GM12873 (cell line): ENCODE data around the gene GLRX2.
A peak's percentile ranks its signal among the peaks of the same experiment; 100 is the strongest.

Experiments
- TF ChIP-seq, protein P1 (sequence below): IDR thresholded peaks from 2 replicates; pipeline ENCODE4 v1.5.1; 2012; ENCODE audit warnings: low read depth, mild to moderate bottlenecking, moderate library complexity, low read length, control low read depth; ENCODE audit not compliant: insufficient read depth; ENCODE audit errors: missing control alignments

The GLRX2 gene

GRCh38 chr1:193070386-193070753, 34.8 kb downstream of the GLRX2 start:
- TF ChIP-seq, protein P1, sequence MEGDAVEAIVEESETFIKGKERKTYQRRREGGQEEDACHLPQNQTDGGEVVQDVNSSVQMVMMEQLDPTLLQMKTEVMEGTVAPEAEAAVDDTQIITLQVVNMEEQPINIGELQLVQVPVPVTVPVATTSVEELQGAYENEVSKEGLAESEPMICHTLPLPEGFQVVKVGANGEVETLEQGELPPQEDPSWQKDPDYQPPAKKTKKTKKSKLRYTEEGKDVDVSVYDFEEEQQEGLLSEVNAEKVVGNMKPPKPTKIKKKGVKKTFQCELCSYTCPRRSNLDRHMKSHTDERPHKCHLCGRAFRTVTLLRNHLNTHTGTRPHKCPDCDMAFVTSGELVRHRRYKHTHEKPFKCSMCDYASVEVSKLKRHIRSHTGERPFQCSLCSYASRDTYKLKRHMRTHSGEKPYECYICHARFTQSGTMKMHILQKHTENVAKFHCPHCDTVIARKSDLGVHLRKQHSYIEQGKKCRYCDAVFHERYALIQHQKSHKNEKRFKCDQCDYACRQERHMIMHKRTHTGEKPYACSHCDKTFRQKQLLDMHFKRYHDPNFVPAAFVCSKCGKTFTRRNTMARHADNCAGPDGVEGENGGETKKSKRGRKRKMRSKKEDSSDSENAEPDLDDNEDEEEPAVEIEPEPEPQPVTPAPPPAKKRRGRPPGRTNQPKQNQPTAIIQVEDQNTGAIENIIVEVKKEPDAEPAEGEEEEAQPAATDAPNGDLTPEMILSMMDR = no peak

DNA sequence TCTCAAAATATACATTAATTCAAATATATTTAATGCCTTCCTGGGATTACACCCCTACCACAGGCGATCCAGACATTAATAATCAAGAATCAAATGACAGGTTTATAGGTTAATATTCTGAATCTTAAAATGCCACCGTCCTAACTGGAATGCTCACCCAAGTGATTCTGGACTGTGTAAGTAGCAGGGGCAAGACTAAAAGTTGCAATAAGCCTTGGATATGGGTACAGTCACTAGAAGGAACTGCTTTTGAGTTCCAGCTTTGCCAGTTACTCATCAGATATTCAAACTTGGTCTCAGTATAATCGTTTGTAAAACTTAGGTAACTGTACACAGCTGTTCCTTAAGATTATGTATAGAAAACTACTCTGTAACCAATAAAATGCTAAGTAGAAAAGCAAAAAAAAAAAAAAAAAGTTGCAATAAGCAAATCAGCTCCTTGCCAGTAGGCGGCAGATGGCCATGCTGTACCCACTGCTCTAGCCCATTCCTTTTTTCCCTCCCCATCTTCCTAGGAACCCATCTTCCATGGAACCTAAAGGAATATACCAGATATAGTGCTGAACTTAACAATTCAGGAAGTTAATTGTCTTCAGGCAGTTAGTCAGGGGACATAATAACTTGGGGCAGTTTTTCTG, 35.3 kb downstream of the GLRX2 start:
- TF ChIP-seq, protein P1 = peak; percentile 51

- TF ChIP-seq, protein P1 = no peak
These were observed 37.2 kb downstream of the GLRX2 start for GRCh38 chr1:193068013-193068412.

GRCh38 chr1:193066606-193067005, 38.6 kb downstream of the GLRX2 start:
- TF ChIP-seq, protein P1 = no peak

DNA sequence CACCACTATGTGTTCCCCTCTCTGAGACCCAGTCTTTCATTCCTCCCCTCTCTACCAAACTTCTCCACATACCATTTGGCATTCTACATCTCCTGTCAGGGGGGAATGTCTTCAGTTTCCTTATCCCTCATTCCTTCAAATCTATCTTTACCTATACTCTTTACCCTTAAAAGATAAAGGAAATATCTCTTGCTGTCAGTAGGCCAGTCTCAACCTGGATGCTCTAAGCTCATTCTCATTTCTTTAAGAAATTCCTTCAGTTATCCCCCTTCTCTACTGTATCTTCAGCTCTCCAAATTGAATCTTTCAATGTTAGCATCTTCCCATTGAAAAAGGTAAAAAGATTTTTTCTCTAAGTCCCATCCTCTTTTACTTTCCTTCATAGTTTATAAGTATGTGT, 39.3 kb downstream of the GLRX2 start:
- TF ChIP-seq, protein P1 = no peak

GRCh38 chr1:193062698-193063463, 42.3 kb downstream of the GLRX2 start:
- TF ChIP-seq, protein P1 = no peak

DNA sequence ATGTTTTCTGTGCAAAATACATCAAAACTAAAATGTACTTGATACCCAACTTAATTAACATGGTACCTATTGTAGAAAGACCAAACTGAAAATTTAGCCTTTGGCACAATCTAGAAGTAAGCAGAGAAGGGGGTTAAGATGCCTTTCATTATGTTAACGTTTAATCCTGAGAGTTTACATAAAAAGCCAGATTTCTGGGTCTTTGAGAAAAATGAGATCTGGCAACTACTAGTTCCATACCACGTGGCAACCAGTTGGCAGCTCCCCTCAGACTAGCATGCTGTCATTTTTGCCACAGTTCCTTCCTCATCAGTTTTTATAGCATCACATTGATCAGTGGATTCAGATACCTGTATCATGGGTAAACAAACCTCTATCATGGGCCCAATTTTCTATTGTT, 44.3 kb downstream of the GLRX2 start:
- TF ChIP-seq, protein P1 = no peak
